ENCODE measurements around the gene GXYLT1.
A peak's percentile ranks its signal among the peaks of the same experiment; 100 is the strongest.
"Not testable (repeated sequence)": the region's sequence is repeated elsewhere in the genome, so short reads cannot be mapped to it uniquely, and the experiment has no call there.

GXYLT1 gene

GRCh38 chr12:42144408-42145196 lies at the start of gene GXYLT1:
Gene GXYLT1 (minus strand): TSS chr12:42144874. CDS start chr12:42144646, 228 bp downstream.
- DNase-seq = peak; percentile 89 to 91

- no peak for DNase-seq
Observed at GRCh38 chr12:42192686-42193085, 48.0 kb upstream of the GXYLT1 start.

- DNase-seq = no peak
Observed at GRCh38 chr12:42192258-42192657, 47.6 kb upstream of the GXYLT1 start.

GRCh38 chr12:42190376-42190775 lies 45.7 kb upstream of the GXYLT1 start:
- no peak for DNase-seq

DNA sequence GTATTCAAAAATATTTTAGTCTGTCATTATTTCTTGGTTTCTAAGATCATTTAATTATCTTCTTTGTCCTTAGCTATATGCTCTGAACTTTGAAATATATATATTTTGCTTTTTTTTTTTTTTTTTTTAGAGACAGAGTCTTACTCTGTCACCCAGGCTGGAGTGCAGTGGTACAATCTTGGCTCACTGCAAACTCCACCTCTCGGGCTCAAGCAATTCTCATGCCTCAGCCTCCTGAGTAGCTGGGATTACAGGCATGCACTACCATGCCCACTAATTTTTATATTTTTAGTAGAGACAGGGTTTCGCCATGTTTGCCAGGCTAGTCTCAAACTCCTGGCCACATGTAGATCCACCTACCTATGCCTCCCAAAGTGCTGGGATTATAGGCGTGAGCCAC lies 43.6 kb upstream of the GXYLT1 start:
- DNase-seq = not testable (repeated sequence)

DNA sequence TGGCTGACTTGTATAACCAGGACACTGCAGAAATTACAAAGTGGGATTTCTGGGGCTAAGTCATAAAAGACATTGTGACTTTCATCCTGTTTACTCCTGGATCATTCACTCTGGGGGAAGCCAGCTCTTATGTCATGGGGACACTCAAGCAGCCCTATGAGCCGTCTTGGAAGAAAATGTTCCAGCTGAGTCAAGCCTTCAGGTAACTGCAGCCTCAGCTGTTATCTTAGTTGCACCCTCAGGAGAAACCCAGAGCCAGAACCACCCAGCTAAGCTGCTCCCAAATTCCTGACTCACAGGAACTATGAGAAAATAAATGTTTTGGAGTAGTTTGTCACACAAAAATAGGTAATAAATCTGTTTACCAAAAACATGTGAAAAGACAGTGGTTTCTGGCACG lies 43.1 kb upstream of the GXYLT1 start:
- DNase-seq = no peak

- no peak for DNase-seq
Observed at GRCh38 chr12:42186793-42187192, 42.1 kb upstream of the GXYLT1 start.

GRCh38 chr12:42182394-42182793 lies 37.7 kb upstream of the GXYLT1 start:
- no peak for DNase-seq

DNA sequence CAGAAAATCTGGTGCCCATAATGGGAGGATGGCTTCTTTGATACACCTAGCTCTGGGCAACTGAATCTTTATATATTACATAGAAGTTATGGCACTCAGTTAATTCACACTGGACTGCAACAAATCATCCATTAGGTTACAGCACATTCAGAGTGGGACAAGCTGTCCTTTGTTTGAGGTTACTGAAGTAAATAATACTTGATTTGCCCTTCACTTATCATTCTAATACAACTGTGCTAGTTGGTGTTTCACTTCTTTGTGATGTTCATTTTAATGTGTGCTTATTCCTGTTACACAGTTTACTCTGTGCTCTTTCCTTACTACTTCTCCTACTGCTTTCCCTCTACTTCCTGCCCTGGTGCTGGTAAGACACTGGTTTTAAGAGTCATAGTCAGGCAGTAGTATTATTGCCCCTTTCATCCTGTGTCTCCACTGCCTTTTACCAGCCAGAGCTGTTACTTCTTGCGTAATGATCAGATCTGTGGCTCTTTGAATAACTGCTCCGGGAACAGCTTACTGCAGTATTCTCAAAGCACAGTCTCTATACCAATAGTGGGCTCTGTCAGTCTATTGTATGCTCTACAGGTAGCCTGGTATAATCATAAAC lies 36.4 kb upstream of the GXYLT1 start:
- no peak for DNase-seq

- DNase-seq = no peak
Observed at GRCh38 chr12:42178101-42178500, 33.4 kb upstream of the GXYLT1 start.

DNA sequence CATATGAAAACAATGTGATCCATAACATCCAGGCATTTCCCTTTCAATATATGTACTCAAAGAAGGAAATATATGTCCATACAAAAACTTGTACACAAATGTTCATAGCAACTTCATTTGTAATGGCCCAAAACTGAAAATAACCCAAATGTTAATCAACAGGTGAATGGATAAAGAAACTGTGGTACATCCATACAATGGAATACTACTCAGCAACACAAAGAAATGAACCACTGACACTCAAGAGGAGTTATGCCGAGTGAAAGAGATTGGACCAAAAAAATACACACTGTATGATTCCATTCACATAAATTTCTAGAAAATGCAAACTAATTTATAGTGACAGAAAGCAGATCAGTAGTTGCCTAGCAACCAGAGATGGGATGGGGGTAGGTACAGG lies 30.3 kb upstream of the GXYLT1 start:
- no peak for DNase-seq

DNA sequence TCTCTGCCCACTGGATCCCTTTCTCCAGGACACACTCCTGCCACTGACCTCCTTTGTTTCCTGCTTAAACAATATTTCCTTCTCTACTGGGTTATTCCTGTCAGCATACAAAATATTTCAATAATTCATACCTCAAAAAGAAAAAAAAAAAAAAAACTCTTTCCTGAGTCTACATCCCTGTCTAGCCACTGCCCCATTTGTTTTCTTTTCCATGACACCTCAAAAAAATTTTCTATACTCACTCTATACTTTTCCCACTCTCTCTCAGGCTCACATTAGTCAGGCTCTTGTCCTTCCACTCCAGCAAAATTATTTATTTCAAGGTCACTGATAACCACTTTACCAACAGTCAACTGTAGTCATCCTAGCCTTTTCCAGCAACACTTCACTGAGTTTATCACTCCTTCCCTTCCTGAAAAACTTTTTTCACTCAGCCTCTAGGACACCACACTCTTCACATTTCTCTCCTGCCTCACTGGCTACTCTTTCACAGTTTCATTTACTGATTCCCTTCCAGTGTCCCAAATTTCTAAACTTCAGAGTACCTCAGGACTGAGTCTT lies 29.4 kb upstream of the GXYLT1 start:
- DNase-seq = no peak

GRCh38 chr12:42172441-42173210 lies 28.0 kb upstream of the GXYLT1 start:
- DNase-seq = no peak

- no peak for DNase-seq
Observed at GRCh38 chr12:42167711-42168110, 23.0 kb upstream of the GXYLT1 start.

DNA sequence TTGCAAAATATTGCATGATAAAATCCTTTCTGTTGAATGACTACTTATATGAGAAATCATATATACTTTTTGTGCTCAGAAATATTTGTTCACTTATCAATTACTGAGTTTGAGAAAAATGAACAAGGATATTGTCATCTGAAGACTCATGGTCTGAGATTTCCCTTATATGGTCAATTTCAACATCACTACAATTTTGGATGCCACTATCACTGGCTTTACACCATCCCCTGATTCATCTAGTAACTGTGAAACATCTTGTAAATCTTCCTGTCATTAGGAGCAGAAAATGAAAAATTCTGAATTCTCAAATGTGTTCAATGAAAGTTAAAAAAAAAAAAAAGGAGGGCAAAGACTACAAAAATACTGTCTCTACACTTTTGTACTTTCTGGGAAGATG lies 21.8 kb upstream of the GXYLT1 start:
- no peak for DNase-seq

DNA sequence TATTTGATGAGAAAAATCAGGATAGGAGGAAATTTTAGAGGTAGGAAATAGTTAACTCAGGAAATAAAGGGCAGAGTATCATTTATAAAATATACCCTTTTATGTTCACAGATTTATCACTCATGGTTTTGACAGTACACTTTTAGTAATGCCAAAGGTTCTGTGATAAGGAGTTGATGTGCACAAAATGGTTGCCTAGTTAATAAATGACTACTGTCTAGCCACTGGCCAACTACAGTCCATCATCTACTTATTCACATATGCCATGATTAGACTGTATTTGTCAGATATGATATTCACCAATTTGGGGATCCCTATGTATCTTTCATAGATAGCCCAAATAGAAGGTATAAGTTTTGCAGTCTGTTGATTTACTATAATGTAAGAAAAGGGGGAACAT lies 19.2 kb upstream of the GXYLT1 start:
- DNase-seq = no peak

- no peak for DNase-seq
Observed at GRCh38 chr12:42162965-42163364, 18.3 kb upstream of the GXYLT1 start.

- no peak for DNase-seq
Observed at GRCh38 chr12:42162193-42162592, 17.5 kb upstream of the GXYLT1 start.

DNA sequence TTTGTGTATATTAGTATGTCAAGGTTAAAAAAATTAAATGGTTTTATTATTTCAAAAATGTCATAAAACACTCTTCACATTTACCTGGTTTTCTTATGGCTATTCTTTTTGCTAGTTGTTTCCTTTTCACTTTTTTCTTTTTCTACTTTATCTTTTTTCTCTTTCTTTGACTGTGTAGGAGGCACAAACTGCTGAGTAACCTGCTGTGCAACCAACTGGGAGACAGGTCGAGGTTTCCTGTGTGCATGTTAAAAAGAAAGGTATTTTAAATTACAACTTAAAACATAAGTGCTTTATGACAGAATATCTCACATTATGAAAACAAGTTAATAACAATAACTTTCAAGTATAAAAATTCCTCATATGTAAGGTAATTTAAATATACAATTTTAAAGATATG lies 16.9 kb upstream of the GXYLT1 start:
- DNase-seq = no peak

GRCh38 chr12:42156232-42156631 lies 11.6 kb upstream of the GXYLT1 start:
- DNase-seq = no peak

DNA sequence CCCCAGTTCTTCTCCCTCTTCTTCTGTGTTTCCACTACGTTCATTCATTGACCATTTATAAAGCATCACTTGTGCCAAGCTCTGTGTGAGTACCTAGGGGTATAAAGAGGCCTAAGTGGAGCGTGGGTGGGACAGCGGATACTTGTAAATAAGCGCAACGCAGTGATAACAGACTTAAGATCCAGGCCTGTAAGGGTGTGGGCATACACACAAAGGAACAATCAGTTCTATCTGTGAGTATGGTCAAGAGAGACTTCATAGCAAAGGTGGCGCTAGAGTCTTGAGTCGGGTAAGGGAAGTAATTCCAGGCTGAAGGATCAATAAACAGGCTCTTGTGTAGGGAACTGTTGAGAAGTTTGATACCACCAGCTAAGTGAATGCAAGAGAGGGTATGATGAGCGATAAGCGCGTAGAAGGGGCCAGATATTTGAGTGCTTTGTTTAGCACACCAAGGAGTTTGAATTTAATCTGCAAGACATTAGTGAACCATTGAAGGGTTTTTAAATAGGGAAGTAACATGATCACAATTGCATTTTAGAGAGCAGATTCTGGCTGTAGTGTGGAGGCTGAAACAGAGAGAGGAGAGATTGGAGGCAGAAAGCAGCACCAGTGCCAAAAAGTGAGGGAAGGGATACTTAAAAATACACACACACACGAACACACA lies 1.0 kb upstream of the GXYLT1 start:
- no peak for DNase-seq

DNA sequence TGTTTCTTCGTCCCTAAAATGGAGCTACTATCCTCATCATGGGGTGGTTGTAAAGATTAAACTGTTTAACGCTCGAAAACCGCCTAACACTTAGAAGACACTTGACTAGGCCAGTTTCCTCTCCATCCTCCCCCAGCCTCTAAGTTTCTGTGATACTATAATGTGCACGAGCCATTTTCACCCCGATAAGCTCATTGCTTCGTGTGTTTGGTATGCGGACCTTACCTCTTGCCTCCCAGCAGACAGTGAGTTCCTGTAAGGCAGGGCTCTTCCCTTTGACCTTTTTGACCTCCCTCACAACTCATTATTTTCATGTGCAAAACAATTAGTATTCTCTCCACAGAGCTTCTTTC lies 499 bp upstream of the GXYLT1 start:
- no peak for DNase-seq

DNA sequence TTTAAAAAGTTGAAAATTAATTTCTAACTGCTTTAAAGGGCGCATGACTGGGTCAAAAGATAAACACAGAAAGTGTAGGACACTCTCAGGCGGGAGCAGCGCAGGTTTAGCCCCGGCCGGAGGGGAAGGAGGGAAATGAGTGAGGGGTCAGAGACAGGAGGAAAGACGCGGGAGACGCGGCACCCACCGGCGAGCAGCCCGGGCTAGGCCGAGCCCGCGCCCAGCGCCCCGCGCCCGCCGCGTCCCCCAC lies 591 bp downstream of the GXYLT1 start:
- no peak for DNase-seq
